Retinal pigment epithelial cell (primary cell): ENCODE results near the gene SIRT1.
A peak's percentile ranks its signal among the peaks of the same experiment; 100 is the strongest.
"Not testable (repeated sequence)": the region's sequence is repeated elsewhere in the genome, so short reads cannot be mapped to it uniquely, and the experiment has no call there.

Source experiments
- DNase-seq: peaks from one replicate; pipeline ENCODE4 v3.0.0-alpha.2; 2010; ENCODE audit warnings: low read depth
- H3K4me3 ChIP-seq: 2 replicates; pipeline ENCODE4 v1.5.1; 2011; ENCODE audit warnings: mild to moderate bottlenecking, low read length, control low read depth, moderate library complexity
- TF ChIP-seq, protein P1 (sequence below): conservative IDR thresholded peaks from 2 replicates; pipeline ENCODE4 v1.5.1; 2011; ENCODE audit warnings: low read depth, low read length, control low read depth, inconsistent platforms

Gene SIRT1

DNA sequence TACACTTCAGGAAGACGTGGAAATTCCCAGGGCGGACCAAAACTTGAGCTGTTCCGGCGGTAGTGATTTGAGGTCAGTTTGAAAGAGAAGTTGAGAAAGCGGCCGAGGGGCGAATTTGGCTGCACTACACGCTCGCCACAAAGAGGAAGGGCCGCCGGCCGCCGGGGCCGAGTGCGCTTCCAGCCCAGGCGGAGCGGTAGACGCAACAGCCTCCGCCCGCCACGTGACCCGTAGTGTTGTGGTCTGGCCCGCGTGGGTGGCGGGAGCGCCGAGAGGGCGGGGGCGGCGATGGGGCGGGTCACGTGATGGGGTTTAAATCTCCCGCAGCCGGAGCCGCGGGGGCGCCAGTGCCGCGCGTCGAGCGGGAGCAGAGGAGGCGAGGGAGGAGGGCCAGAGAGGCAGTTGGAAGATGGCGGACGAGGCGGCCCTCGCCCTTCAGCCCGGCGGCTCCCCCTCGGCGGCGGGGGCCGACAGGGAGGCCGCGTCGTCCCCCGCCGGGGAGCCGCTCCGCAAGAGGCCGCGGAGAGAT is at the start of gene SIRT1:
TSS of gene SIRT1 (plus strand) at position 344 of the 529 bp plus-strand sequence. CDS start at position 410, 66 bp downstream.
- peak; percentile 79 for DNase-seq
- H3K4me3 ChIP-seq = peak within 1 kb of the TSS; percentile 69
- TF ChIP-seq, protein P1, sequence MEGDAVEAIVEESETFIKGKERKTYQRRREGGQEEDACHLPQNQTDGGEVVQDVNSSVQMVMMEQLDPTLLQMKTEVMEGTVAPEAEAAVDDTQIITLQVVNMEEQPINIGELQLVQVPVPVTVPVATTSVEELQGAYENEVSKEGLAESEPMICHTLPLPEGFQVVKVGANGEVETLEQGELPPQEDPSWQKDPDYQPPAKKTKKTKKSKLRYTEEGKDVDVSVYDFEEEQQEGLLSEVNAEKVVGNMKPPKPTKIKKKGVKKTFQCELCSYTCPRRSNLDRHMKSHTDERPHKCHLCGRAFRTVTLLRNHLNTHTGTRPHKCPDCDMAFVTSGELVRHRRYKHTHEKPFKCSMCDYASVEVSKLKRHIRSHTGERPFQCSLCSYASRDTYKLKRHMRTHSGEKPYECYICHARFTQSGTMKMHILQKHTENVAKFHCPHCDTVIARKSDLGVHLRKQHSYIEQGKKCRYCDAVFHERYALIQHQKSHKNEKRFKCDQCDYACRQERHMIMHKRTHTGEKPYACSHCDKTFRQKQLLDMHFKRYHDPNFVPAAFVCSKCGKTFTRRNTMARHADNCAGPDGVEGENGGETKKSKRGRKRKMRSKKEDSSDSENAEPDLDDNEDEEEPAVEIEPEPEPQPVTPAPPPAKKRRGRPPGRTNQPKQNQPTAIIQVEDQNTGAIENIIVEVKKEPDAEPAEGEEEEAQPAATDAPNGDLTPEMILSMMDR = no peak

DNA sequence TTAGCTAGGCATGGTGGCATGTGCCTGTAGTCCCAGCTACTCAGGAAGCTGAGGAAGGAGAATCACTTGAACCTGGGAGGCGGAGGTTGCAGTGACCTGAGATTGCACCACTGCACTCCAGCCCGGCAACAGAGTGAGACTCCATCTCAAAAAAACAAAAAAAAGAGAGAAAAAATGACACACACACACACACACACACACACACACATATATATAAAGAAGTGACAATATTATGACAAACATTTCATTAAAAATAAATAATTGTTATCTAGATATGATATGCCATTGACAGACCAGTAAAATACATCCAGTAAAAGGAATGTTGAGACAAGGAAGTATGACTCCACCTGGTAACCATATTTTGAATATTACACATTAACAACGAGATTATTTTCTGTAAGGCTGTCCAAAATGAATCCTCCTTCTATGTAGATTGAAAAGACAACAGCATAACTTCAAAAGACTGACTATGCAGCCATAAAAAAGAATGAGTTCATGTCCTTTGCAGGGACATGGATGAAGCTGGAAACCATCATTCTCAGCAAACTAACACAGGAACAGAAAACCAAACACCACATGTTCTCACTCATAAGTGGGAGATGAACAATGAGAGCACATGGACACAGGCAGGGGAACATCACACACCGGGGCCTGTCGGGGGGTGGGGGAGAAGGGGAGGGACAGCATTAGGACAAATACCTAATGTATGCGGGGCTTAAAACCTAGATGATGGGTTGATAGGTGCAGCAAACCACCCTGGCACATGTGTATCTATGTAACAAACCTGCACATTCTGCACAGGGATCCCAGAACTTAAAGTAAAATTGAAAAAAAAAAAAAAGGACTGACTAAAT is 48.7 kb upstream of the SIRT1 start:
- not testable (repeated sequence) for H3K4me3 ChIP-seq, DNase-seq

DNA sequence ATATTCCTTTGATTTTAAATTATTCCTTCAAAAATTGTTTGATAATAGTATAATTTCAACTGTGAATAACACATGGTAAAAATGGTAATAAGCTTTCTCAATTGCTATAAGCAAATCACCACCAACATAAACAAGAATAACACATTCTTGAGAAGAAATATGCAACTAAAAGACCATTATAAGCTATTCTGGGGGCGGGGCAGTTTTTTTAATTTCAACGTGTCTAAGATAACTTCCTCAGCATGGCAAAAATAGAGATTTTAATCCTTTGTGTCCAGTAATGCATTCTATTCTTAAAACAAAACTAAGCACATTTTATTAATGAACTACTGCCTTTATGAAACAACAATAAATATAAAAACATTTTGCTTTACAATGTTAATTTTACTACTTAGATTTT is 48.0 kb upstream of the SIRT1 start:
- TF ChIP-seq, protein P1 = no peak
- no peak overlapping the region for H3K4me3 ChIP-seq
- no peak for DNase-seq

DNA sequence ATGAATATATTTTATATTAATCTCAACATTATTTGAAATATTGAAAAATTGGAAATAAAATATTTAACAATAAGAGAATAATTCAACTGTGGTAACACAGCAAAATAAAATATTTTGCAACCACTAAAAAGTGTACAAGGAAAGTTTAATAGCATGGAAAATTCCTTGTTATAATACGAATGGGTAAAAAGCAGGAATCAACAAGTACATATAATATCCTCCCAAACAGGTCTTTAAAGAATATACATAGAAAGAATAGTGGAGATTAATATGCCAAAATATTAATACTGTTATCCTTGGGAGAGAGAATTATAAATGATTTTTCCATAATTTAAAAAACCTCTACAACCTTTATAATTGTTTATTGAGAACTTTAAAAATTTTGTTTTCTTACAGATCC is 47.5 kb upstream of the SIRT1 start:
- DNase-seq = no peak
- TF ChIP-seq, protein P1 = no peak
- no peak overlapping the region for H3K4me3 ChIP-seq

DNA sequence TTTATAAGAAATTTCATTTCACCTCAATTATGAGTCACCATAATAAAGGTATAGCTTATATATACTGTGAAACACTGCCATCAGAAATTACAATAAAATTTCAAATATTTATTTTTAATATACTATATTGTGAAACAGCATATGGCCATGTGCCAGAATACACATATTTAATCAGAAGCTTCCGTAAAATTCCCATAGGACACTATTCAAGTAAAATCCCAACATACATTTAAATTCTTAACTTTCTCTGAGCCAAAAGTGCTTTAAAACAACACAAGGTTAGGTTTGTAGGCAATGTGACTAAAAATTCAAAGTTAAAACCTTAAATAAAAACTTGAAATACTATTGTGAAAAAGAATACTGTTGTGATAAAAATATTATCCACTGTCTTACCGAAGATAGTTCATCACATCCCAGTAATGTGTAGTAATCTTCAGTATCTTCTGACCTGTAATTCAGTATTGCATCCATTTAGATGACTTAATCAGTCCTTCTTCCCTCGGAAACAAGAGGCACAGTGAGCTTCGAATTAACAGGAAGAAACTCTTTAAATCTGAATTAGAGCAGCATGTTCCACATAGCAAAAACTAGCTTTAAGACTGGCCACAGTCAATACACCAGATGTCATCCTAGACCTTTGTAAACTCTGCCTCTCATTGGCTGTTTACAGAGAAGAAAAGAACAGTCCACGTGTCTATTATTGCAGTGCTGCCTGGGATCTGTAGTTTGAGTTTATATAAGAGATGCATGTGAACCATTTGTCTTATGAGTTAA is 46.7 kb upstream of the SIRT1 start, which contains the start of gene DNAJC12:
TSS of gene DNAJC12 (minus strand) at position 648 of the 774 bp plus-strand sequence. CDS start at position 471, 177 bp downstream.
- DNase-seq = no peak
- TF ChIP-seq, protein P1 = no peak
- H3K4me3 ChIP-seq = no peak within 1 kb of the TSS

DNA sequence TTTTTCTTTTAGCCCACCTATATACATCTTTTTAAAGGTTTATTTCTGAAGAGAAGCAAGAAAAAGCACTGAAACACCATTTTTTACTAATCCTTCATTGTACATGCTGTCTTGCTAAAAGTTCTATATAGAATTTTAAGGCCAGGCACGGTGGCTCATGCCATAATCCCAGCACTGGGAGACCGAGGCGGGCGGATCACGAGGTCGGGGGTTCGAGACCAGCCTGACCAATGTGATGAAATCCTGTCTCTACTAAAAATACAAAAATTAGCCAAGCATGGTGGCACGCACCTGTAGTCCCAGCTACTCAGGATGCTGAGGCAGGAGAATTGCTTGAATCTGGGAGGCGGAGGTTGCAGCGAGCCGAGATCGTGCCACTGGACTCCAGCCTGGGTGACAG is 44.9 kb upstream of the SIRT1 start:
- not testable (repeated sequence) for H3K4me3 ChIP-seq

DNA sequence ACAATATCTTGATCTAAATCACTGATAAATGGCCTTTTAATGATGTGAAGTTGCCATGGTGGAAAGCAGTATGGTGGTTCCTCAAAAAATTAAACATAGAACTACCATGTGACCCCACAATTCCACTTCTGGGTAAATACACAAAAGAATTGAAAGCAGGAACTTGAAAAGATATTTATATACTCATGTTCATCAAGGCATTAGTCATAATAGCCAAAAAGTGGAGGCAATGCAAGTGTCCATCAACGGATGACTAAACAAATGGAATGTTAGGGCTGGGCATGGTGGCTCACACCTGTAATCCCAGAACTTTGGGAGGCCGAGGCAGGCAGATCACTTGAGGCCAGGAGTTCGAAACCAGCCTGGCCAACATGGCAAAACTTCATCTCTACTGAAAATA is 44.5 kb upstream of the SIRT1 start:
- DNase-seq = no peak
- no peak overlapping the region for H3K4me3 ChIP-seq
- TF ChIP-seq, protein P1 = no peak

More for the DNA sequence above, 44.9 kb upstream of the SIRT1 start:
- not testable (repeated sequence) for DNase-seq
